ENCODE data around the gene PRRT1. TPM values are rescaled to one million over a fixed set of nuclear protein-coding genes. Genes with fewer than 3 reads are reported as not detected.
A peak's percentile ranks its signal among the peaks of the same experiment; 100 is the strongest.

Gene PRRT1
- total RNA-seq, 1 experiment from 2014 or later, result 1.9 TPM

- H4K20me1 ChIP-seq (ENCODE audit: control insufficient read depth, insufficient read depth, insufficient read length), result no peaks in the 10 kb centered on the region
- H3K23me2 ChIP-seq (ENCODE audit: insufficient read length, low read depth, low read length, poor library complexity, severe bottlenecking), result peaks cover 6% of the 10 kb centered on the region
- no peak overlapping the region for H3K14ac ChIP-seq (ENCODE audit: insufficient read depth, low read length)
- H3K9me3 ChIP-seq (ENCODE audit: control insufficient read depth, low read depth, low read length), result no peaks in the 10 kb centered on the region
- DNase-seq, result no peak
- H2BK12ac ChIP-seq (ENCODE audit: insufficient read length, low read depth, low read length), result no peak overlapping the region
- no peak overlapping the region for H4K5ac ChIP-seq (ENCODE audit: insufficient read length, low read depth, low read length)
- no peaks in the 10 kb centered on the region for H3K79me1 ChIP-seq (ENCODE audit: insufficient read depth, low read depth, low read length, poor library complexity, severe bottlenecking)
- no peak overlapping the region for H2BK20ac ChIP-seq (ENCODE audit: low read depth, low read length, poor library complexity, severe bottlenecking)
- no peaks in the 10 kb centered on the region for H3K4me1 ChIP-seq (ENCODE audit: insufficient read depth, low read length)
- H3K79me2 ChIP-seq (ENCODE audit: insufficient read depth, low read length), result peaks cover 4% of the 10 kb centered on the region; the same call in 1 of the 2 replicates
- H3K4ac ChIP-seq (ENCODE audit: low read depth, low read length), result no peak overlapping the region
- no peak overlapping the region for H4K8ac ChIP-seq (replicated peaks; ENCODE audit: insufficient read length, low read depth, low read length)
- H2BK120ac ChIP-seq (ENCODE audit: low read depth, low read length, poor library complexity, severe bottlenecking), result no peak overlapping the region
- Mint-ChIP-seq H3K4me3 (no peak overlapping the region), H3K27me3 (ENCODE audit: low read depth) (no peaks in the 10 kb centered on the region; the same call in 1 of the 2 replicates), H3K27ac (peak overlapping the region in 2 of 3 experiments; percentile 45 to 57; a peak in 4 of 7 replicates), H3K9me3 (no peaks in the 10 kb centered on the region; a peak in 1 of 5 replicates), H3K36me3 (ENCODE audit: insufficient read depth in 1 of 3, low read depth in 3 of 3) (peaks cover 32 to 74% (median 62%) of the 10 kb centered on the region in 3 experiments), H3K4me1 (peaks cover 15 to 30% of the 10 kb centered on the region in 2 experiments)
- H2AK5ac ChIP-seq (ENCODE audit: insufficient read length, low read length), result no peak overlapping the region
- H2BK5ac ChIP-seq (ENCODE audit: insufficient read length, low read length), result no peak overlapping the region
- H2AFZ ChIP-seq (ENCODE audit: low read length), result no peak overlapping the region
- WGBS (ENCODE audit: extremely low coverage, insufficient read length, low lambda C conversion rate), result no CpG with 5 or more reads among the region's 10 CpGs
- no peak overlapping the region for H3K18ac ChIP-seq (ENCODE audit: insufficient read length, low read depth, low read length)
- H4K91ac ChIP-seq (ENCODE audit: insufficient read length, low read depth, low read length), result no peak overlapping the region
- H2BK15ac ChIP-seq (ENCODE audit: low read depth, low read length), result no peak overlapping the region
- no peak overlapping the region for H3K27ac ChIP-seq (ENCODE audit: insufficient read length, low read depth, low read length)
- no peak for TF ChIP-seq CTCF (conservative IDR thresholded peaks at IDR 0.05)
- no peaks in the 10 kb centered on the region for H3K27me3 ChIP-seq (ENCODE audit: insufficient read depth, low read length)
- no peak overlapping the region for H3K56ac ChIP-seq (ENCODE audit: insufficient read length, low read depth, low read length)
- H3K4me2 ChIP-seq (ENCODE audit: insufficient read depth, insufficient read length, low read length), result no peak overlapping the region
- no peak overlapping the region for H3K23ac ChIP-seq (ENCODE audit: insufficient read length, low read depth, low read length)
- no peak overlapping the region for H3K9ac ChIP-seq (ENCODE audit: extremely low read depth, insufficient read length, low read length)
- H3T11ph ChIP-seq (ENCODE audit: low read length), result no peak overlapping the region
Measured at GRCh38 chr6:32182555-32182981, 30.8 kb upstream of the PRRT1 start.

Measured in H9 (cell line).